Glomerular visceral epithelial cell (primary cell): Measurements from ENCODE around the gene NRXN3.
"Not testable (repeated sequence)": the region's sequence is repeated elsewhere in the genome, so short reads cannot be mapped to it uniquely, and the experiment has no call there.

Experiments
- DNase-seq: peaks from one replicate; pipeline ENCODE4 v3.0.0-alpha.2; 2016; ENCODE audit errors: extremely low spot score

NRXN3 gene

GRCh38 chr14:79009286-79009685, 839.1 kb downstream of the NRXN3 start:
- DNase-seq: peak; percentile 11

- peak; percentile 48 for DNase-seq
Observed at GRCh38 chr14:79011091-79011919, 841.1 kb downstream of the NRXN3 start.

- DNase-seq: no peak
Observed at GRCh38 chr14:79011920-79012204, 841.7 kb downstream of the NRXN3 start.

GRCh38 chr14:79016828-79017505, 846.8 kb downstream of the NRXN3 start:
- DNase-seq: peak; percentile 90

DNA sequence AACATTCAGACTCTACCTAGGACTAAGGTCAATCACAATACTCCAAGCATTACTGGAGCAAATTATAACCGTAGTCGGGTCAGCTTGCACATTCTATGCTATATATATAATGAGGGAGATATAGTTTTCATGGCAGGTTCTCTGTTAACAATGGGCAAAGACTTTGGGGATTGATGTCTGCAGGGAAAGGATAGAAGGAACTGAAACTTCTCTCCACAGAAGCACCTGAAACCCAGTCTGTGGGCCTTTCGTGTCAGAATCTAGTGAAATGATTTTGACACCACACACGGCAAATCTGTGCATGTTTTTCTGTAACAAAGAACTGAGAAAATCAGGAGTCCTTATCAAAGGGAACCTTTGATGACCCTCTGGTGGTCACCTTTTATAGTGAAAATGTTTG, 847.4 kb downstream of the NRXN3 start:
- DNase-seq: no peak

DNA sequence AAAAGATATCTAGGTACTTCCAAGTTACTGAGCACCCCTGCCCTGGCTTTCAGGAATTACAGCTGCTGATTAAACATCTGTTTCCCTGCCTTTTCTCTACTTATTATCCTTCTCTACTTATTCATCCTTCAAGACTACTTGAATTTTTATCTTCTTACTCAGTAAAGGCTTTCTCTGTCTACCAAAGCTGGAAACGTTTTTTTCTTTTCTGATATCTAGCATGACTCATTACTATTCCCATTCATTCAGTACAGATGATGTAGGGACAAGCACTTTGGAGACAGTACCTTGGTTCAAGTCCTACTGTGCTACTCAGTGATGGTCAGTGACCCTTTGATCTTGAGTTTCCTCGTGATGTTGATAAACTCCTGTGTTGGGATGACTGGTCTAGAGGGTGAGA, 848.7 kb downstream of the NRXN3 start:
- DNase-seq: peak; percentile 7

DNA sequence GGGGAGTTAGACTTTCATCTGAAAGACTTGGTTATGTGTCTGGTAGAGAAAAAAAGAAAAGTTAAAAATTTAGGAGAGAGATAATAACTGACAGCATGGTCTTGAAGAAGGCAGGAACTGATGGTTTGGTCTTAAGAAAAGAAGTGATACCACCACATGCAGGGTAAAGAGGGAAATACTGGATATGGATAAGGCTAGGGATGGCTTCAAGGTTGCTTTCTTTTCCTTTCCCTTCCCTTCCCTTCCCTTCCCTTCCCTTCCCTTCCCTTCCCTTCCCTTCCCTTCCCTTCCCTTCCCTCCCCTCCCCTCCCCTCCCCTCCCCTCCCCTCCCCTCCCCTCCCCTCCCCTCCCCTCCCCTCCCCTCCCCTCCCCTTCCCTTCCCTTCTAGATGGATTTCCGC, 849.7 kb downstream of the NRXN3 start:
- DNase-seq: not testable (repeated sequence)

GRCh38 chr14:79021766-79022165, 851.6 kb downstream of the NRXN3 start:
- DNase-seq: no peak

GRCh38 chr14:79027138-79027537, 857.0 kb downstream of the NRXN3 start:
- no peak for DNase-seq

DNA sequence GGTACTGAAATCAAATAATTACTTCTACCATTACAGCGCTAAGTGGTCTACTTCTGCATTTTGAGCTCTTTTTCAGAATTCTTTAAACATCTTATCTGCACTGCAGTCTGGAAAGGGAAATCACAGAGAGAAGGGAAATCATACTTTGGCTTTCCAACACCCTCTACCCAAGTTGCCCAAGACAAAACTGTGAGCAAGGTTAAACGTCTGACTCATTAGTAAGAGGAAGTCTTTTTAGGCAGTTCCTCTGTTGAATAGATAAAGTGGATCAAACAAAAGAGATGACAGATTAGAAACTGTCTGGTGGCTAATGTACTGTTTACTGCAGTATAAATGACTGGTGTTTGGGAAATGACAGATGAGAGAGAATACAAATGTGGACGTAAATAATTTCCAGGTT, 858.1 kb downstream of the NRXN3 start:
- DNase-seq: no peak

GRCh38 chr14:79036441-79036840, 866.3 kb downstream of the NRXN3 start:
- DNase-seq: no peak

DNA sequence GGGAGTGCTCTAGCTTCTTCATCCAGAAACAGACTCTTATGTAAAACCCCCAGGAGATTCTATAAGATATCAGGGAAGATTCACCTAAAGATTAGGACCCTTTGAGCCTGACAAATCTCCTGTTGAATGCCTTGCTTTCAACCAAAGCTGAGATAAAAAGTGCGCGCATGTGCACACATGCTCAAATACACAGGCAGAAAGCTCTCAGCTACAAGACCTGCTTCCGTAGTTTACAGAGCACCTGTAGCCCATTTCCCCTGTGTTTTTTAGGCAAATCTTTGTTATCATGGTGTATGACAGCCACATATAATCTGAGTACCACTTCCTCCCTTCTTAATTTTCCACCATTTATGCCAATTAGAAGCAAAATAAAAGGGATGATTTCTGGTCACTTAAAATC, 866.9 kb downstream of the NRXN3 start:
- DNase-seq: no peak

DNA sequence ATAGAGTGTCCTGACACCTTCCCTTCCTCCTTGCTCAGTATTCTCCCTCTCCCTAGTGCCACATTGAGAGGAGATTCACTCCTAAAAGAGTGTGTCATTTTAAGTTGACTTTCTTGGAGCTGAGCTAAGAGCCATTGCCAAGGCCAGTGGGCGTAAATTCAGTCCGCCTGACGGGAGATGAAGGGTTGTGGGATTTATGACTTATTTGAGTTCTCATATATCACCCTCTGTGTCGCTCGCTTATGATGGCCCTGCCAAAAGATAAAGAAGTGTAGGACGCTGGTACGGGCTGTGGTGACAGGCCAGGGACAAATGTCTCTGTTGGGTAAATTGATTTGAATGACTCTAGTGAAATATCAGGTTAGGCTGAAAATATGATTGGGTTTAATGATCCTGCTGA, 867.4 kb downstream of the NRXN3 start:
- DNase-seq: no peak

- DNase-seq: no peak
Observed at GRCh38 chr14:79040790-79041189, 870.6 kb downstream of the NRXN3 start.

DNA sequence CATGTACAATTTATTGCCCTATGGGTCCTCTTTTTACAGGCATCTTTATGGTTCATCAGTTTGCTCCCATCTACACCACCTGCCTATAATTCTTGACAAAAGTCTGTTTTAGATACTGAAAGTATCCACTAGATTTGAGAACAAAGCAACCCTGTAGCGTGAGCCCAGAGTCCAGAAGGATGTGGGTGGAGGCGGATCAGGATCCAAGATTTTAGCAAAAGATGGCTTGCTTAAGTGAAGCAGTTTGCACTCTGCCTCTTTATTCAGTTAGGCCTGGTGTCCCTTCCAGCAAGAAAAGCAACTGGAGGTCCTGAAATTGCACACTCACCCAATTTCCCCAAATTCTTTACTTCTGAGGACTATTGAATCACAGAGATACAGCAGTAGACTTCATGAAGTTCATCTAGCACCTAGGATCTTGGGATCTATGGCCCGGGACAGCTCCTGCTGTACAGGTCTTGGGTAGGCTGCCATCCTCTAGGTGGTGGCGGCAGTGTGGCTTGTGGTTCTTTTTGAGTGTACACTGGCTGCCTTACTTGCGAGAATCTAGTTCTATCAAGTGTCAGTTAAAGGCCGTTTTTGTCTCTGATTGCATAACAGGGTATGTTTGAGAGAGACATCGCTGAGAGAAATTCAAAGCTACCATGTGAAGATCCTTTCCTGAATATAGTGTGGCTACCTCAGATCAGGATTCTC, 873.2 kb downstream of the NRXN3 start:
- no peak for DNase-seq

- peak; percentile 74 for DNase-seq
Observed at GRCh38 chr14:79044894-79045624, 874.9 kb downstream of the NRXN3 start.

DNA sequence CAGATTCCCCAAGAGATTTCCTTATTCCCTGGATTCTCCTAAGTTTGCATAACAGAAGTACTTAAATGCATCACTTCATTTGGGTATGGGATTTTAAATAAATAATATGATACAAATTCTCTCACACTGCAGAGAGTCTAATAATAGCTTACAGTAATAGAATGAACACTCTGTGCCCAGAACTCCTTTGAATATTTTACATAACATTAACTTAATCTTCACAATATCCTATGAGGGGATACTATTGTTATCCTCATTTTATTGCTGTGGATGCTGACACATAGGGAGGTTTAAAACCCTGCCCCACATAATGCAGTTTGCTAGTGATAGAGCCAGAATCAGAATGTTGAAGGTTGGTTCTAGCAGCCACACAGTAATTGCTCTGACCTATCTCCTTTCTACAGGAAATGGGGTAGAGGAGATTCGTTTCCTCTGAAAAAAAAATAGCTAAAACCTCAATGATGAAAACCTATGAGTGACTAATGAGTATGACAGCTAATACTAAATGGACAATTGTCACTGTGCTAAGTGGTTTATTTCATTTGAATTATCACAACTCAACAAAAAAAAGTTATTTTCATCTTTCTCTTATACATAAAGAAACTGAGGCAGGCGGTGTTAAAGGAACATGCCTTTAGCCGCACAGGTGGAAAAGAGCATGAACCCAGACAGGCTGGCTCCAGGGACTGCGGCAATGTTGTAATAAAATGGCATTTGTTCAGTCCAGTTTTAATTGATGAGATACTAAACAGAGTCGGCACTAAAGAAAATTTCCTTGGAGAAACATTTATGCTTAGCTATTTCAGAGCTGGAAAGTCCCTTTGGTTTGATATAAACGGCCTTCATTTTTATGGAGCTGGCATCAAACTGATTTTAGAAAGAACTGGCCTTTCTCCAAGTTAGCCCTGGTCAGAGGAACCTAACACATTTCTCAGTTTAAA, 880.9 kb downstream of the NRXN3 start:
- DNase-seq: no peak

DNA sequence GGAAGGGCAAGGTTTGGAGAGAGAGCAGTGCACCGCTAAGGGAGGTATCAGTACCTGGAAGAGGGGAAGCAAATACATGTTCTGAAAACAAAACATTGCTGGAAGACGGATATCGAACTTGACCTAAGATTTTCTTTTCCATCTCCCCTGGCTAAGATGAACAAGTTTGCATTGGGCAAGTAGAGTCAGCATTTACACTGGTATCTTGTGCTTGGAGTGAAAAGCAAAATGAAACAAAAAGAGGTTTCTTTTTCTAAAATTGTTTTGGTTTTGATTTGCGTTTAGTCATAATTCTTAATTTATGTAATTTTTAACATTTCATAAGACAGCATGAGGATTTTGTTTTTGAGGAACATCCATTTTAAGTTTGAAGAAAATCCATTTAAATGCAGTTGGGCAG, 881.6 kb downstream of the NRXN3 start:
- no peak for DNase-seq

- DNase-seq: peak; percentile 36
Observed at GRCh38 chr14:79056879-79057278, 886.7 kb downstream of the NRXN3 start.

DNA sequence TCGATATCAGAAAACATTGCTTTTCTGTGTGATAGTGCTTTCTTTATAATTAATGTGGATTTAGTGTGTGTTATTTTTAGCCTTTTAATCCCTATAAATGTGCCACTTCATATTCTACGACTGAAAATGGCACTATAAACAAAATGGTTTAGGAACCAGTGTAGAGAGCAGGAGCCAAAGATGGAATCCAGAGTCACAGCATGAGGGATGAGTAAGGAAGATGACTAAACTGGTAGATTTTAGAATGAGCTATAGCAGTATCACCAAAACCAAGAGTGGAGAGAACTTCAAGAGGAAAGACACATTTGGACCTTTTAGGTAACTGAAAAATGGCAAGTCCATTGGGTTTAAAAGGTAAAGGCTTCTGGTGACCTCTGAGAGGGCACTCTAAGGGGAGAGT, 887.2 kb downstream of the NRXN3 start:
- no peak for DNase-seq

- no peak for DNase-seq
Observed at GRCh38 chr14:79062226-79062625, 892.1 kb downstream of the NRXN3 start.
